HCEC 1CT (cell line): ENCODE results near the gene TCFL5.

ENCODE experiments used
- DNase-seq: peaks from one replicate; pipeline ENCODE4 v3.0.0-alpha.2; 2017

The TCFL5 gene

DNA sequence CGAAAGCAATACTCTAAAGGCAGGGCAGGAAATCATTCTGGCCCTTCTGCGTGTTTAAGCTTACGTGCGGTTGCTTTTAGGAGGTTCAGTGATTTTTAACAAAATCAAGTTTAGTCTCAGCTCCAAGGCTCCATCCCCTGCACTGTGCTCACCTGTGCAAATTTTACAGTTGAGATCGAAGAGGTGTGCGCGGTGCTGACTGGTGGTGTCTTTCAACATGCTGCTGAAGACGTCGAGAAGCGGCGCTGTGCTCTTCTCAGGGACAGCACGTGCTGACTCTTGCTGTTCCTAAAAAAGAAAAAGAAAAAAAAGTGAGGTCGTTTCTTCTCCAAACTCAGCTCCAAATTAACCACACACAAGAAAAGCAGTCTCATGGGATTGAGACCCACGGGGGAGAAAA lies 32.6 kb upstream of the TCFL5 start:
- DNase-seq: no peak

- DNase-seq: no peak
Measured at GRCh38 chr20:62893700-62894099, 32.1 kb upstream of the TCFL5 start.

- no peak for DNase-seq
Measured at GRCh38 chr20:62892348-62893304, 31.0 kb upstream of the TCFL5 start.

- no peak for DNase-seq
Measured at GRCh38 chr20:62891111-62891510, 29.5 kb upstream of the TCFL5 start.

DNA sequence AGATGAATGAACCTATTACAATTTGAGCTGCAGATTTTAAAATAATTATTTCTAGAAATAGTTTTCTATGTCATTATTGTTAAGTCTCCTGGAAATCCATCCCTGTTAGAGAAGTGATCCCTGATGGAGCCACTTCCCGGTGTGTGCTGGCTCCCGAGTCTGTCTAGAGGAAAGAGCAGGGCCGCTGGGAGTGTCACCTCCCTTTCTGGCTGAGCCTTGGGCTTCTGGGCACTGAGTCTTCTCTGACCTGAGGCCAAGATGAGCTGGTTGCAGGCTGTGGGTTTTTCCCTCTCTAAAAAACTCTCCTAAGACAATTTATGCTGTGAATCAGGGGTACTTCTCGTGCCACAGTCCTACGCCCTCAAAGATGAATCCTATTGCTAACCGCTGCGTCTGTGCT lies 28.8 kb upstream of the TCFL5 start:
- no peak for DNase-seq

GRCh38 chr20:62889871-62890270 lies 28.2 kb upstream of the TCFL5 start:
- no peak for DNase-seq

GRCh38 chr20:62889411-62889810 lies 27.8 kb upstream of the TCFL5 start:
- DNase-seq: no peak

- no peak for DNase-seq
Measured at GRCh38 chr20:62888910-62889309, 27.3 kb upstream of the TCFL5 start.

DNA sequence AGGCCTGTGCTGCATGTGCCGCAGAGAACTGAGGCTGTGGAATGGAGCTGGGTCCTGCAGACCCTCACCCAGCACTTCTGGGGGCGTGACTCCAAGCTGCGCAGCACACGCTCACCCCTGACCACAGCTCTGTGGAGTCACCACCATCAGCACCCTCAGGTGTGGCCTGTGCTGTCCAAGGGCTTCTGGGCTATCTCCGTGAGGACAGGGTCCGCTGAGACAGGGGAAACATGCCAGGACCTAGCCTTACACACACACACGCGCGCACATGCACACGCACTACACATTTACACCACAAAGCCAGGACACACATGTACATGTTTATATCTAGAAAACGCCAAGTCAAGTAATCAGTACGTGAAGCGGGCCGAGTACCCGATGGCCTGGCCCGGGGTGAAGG lies 26.8 kb upstream of the TCFL5 start:
- no peak for DNase-seq

- no peak for DNase-seq
Measured at GRCh38 chr20:62887860-62888239, 26.2 kb upstream of the TCFL5 start.

- peak; percentile 94 for DNase-seq
Measured at GRCh38 chr20:62887152-62887859, 25.7 kb upstream of the TCFL5 start.

DNA sequence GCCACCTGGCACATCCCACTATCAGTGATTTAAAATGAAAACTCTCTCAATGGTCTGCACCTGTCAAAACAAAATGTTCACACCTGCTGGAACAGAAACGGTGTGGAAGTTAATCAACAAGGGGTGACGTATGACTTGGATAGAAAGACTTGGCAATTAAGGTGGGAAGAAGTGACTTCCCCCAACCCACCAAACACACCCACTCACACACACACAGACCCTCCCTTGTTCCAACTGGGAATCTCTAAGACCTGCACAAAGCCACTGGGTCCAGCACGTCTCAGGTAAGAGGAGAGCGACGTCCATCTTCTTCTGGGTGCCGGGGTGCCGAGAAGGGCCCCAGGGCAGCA lies 25.1 kb upstream of the TCFL5 start:
- DNase-seq: no peak

DNA sequence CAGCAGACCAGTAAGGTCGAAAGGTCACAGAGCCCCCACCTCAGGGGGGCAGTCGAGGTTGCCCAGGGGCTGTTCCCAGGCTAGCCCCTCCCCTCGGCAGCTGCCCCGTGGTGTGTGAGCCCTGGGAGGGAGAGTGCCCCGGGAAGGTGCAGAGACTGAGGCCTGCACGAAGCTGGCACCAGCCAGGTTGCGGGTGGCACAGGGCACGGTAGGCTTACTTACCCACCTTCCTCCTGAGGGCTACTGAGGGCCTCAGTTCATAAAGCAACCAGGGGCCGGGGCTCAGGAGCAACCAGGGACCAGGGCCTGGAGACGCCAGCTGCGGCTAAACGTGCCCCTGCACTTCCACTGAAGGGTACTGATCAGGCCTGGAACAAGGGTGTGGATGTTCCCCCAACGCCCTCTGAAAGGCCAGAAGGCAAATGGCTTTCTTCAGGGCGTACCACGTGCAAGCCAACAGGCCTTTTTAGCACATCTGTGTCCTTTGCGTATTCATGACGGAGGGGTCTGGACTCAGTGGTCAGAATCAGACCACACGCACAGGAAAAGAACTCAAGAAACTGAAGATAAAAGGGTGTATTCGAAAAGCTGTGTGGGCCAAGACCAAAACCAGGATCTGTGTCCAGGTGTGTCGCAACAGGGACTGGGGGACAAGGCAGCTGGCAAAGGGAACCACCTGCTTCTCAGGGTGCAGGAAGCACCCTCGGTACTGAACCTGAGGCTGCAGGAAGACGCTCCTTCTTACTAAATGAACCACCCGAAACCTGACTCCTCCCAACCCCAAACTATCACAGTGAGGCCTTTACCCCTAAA lies 24.5 kb upstream of the TCFL5 start:
- peak; percentile 16 for DNase-seq

GRCh38 chr20:62885046-62885895 lies 23.6 kb upstream of the TCFL5 start:
- DNase-seq: no peak

DNA sequence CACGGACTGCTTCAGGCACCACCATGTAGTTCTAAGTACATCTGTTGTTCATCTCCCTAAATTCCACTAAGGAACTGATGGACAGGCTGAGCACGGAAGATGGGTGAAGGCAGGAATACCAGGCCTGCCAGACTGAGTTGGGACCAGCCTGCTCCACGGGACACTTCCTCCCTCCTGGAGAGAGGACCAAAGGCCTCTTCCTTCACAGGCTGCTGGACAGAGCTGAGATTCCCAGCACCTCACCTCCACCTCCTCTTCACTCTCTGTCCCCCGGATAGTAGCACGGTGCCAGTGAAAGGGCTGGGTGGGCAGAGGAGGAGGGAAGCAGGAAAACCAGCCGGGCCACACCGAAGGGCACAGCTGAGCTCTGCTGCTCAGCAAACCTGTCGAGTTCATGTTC lies 22.9 kb upstream of the TCFL5 start:
- DNase-seq: no peak

GRCh38 chr20:62882426-62882825 lies 20.8 kb upstream of the TCFL5 start:
- no peak for DNase-seq

GRCh38 chr20:62881662-62882395 lies 20.2 kb upstream of the TCFL5 start:
- DNase-seq: no peak

DNA sequence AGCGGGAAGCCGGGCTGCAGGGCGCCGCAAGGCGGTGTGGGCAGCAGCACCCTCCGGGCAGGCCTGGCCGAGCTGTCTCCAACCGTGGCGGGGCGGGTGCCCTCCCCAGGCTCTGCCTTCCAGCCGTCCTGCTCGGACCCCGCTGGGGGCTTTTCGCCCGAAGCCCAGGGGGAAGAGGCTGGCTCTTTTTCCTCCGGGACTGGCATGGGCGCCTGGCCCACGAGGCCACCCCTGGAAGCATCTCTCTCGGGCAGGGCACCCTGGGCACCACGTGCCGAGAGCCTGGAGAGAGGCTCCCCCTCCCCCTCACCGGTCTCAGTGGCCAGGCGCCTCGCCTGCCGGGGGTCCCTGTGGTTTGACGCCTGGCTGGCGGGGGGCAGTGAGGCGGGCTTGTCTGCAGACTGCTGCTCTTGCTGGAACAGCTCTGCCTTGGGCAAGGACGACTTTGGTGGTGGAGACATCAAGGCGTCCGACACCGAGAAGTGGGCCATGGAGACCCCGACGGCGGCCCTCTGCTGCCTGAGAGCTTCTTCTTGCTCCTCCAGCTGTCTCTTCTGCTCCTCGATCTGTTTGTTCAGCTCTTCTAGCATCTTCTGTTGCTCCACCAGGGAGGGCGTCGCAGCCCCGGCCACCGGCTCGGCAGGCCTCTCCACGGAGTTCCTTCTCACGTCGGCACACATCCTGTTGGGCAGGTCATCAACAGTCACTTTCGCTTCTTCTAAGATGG lies 19.5 kb upstream of the TCFL5 start:
- no peak for DNase-seq

DNA sequence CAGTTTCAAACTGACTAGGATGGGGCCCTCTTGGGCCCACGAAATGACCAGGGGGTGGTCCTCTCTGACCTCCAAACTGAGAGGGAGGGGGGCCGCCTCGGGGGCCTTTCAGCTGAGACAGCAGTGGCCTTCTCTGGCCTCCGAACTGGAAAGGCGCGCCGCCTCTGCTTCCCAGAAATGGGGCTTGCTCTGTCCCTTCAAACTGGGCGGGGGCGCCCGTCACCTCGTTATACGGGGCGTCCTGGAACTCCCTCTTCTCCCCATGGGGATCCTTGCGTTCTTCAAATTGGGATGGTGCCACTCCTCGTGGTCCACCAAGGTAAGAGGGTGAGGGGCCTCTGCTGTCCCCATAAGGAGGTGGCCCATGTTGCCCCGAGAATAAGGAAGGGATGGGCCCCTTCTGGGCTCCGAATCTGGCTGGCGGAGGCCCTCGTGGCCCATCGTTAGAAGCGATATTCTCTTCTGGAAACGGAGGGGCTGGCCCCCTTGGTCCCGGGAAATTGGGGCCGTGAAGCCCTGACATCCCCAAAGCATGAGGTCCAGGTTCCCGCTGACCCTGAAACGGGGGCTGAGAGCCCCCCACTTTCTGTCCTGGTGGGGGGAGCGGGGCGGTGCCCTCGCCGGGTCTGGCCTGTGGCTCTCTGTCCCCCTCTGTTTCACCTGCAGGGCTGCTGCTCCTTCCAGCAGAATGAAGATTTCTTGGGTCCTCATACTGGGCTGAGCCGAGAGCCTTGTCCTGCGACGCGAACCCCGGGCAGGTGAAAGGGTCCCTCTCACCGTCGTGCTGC lies 18.7 kb upstream of the TCFL5 start:
- DNase-seq: no peak
